SK-N-SH treated with all-trans-retinoic acid at 6 μM for 48 hours (cell line): ENCODE measurements around the gene FAM131C.
A peak's percentile ranks its signal among the peaks of the same experiment; 100 is the strongest.

Experiments
- ATAC-seq: fragments of 200-7000 bp; cut with Tn5 transposase; 3 replicates; pipeline ENCODE4 v1.9.1; 2020; ENCODE audit warnings: mild to moderate bottlenecking, moderate library complexity
- ARNTL ChIP-seq: fragments of 450-650 bp; formaldehyde crosslinking; IDR thresholded peaks from 2 replicates; pipeline ENCODE4 v1.5.0; 2020; ENCODE audit warnings: low read depth, mild to moderate bottlenecking, moderate library complexity, borderline replicate concordance
- BACH2 ChIP-seq: fragments of 250-450 bp; sonication (Bioruptor Pico); IDR thresholded peaks from 2 replicates; pipeline ENCODE4 v1.9.0; 2021; ENCODE audit warnings: mild to moderate bottlenecking, borderline replicate concordance
- CREB5 ChIP-seq: fragments of 250-450 bp; sonication (Bioruptor Pico); IDR thresholded peaks from 2 replicates; pipeline ENCODE4 v1.5.1; 2020; ENCODE audit warnings: low read depth, mild to moderate bottlenecking, moderate library complexity
- GLIS3 ChIP-seq: fragments of 250-450 bp; sonication (Bioruptor Pico); IDR thresholded peaks from 2 replicates; pipeline ENCODE4 v1.5.0; 2020; ENCODE audit warnings: mild to moderate bottlenecking, moderate library complexity
- PPARA ChIP-seq: fragments of 250-450 bp; sonication (Bioruptor Pico); IDR thresholded peaks from 2 replicates; pipeline ENCODE4 v1.5.0; 2020; ENCODE audit warnings: mild to moderate bottlenecking, borderline replicate concordance
- RARB ChIP-seq: fragments of 250-450 bp; sonication (Bioruptor Pico); IDR thresholded peaks from 2 replicates; pipeline ENCODE4 v1.8.0; 2021; ENCODE audit warnings: mild to moderate bottlenecking, moderate library complexity
- SNAI2 ChIP-seq: fragments of 250-450 bp; sonication (Bioruptor Pico); IDR thresholded peaks from 2 replicates; pipeline ENCODE4 v1.5.0; 2020; ENCODE audit warnings: mild to moderate bottlenecking, moderate library complexity
- TOX ChIP-seq: fragments of 250-450 bp; sonication (Bioruptor Pico); IDR thresholded peaks from 2 replicates; pipeline ENCODE4 v1.8.0; 2021; ENCODE audit warnings: mild to moderate bottlenecking, moderate library complexity, borderline replicate concordance
- ZC3H10 ChIP-seq: fragments of 250-450 bp; sonication (Bioruptor Pico); IDR thresholded peaks from 2 replicates; pipeline ENCODE4 v1.5.1; 2021; ENCODE audit warnings: mild to moderate bottlenecking, moderate library complexity
- ZFP3 ChIP-seq: fragments of 250-450 bp; sonication (Bioruptor Pico); IDR thresholded peaks from 2 replicates; pipeline ENCODE4 v1.5.0; 2020; ENCODE audit warnings: mild to moderate bottlenecking, moderate library complexity
- ZFP30 ChIP-seq: fragments of 450-650 bp; formaldehyde crosslinking; IDR thresholded peaks from 2 replicates; pipeline ENCODE4 v1.5.0; 2022; ENCODE audit warnings: mild to moderate bottlenecking, moderate library complexity
- ZNF8 ChIP-seq: fragments of 450-650 bp; formaldehyde crosslinking; IDR thresholded peaks from 2 replicates; pipeline ENCODE4 v1.5.0; 2020; ENCODE audit warnings: mild to moderate bottlenecking, moderate library complexity
- TF ChIP-seq, protein P1 (sequence below): fragments of 250-450 bp; sonication (Bioruptor Pico); IDR thresholded peaks from 2 replicates; pipeline ENCODE4 v1.5.0; 2020; ENCODE audit warnings: mild to moderate bottlenecking, moderate library complexity
- TF ChIP-seq, protein P2 (sequence below): fragments of 250-450 bp; sonication (Bioruptor Pico); IDR thresholded peaks from 2 replicates; pipeline ENCODE4 v1.5.1; 2021; ENCODE audit warnings: mild to moderate bottlenecking, moderate library complexity
- TF ChIP-seq, protein P3 (sequence below): fragments of 250-450 bp; sonication (Bioruptor Pico); IDR thresholded peaks from 2 replicates; pipeline ENCODE4 v1.8.0; 2020; ENCODE audit warnings: mild to moderate bottlenecking, moderate library complexity, borderline replicate concordance
- TF ChIP-seq, protein P4 (sequence below): fragments of 250-450 bp; sonication (Bioruptor Pico); IDR thresholded peaks from 2 replicates; pipeline ENCODE4 v1.8.0; 2021; ENCODE audit warnings: low read depth, mild to moderate bottlenecking, moderate library complexity, borderline replicate concordance

The FAM131C gene

GRCh38 chr1:16047791-16048475 lies 25.5 kb downstream of the FAM131C start:
- TF ChIP-seq RARB (CRISPR knock-in tag), result no peak
- TF ChIP-seq, protein P1, sequence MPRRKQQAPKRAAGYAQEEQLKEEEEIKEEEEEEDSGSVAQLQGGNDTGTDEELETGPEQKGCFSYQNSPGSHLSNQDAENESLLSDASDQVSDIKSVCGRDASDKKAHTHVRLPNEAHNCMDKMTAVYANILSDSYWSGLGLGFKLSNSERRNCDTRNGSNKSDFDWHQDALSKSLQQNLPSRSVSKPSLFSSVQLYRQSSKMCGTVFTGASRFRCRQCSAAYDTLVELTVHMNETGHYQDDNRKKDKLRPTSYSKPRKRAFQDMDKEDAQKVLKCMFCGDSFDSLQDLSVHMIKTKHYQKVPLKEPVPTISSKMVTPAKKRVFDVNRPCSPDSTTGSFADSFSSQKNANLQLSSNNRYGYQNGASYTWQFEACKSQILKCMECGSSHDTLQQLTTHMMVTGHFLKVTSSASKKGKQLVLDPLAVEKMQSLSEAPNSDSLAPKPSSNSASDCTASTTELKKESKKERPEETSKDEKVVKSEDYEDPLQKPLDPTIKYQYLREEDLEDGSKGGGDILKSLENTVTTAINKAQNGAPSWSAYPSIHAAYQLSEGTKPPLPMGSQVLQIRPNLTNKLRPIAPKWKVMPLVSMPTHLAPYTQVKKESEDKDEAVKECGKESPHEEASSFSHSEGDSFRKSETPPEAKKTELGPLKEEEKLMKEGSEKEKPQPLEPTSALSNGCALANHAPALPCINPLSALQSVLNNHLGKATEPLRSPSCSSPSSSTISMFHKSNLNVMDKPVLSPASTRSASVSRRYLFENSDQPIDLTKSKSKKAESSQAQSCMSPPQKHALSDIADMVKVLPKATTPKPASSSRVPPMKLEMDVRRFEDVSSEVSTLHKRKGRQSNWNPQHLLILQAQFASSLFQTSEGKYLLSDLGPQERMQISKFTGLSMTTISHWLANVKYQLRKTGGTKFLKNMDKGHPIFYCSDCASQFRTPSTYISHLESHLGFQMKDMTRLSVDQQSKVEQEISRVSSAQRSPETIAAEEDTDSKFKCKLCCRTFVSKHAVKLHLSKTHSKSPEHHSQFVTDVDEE (CRISPR knock-in tag), result no peak
- TF ChIP-seq, protein P2, sequence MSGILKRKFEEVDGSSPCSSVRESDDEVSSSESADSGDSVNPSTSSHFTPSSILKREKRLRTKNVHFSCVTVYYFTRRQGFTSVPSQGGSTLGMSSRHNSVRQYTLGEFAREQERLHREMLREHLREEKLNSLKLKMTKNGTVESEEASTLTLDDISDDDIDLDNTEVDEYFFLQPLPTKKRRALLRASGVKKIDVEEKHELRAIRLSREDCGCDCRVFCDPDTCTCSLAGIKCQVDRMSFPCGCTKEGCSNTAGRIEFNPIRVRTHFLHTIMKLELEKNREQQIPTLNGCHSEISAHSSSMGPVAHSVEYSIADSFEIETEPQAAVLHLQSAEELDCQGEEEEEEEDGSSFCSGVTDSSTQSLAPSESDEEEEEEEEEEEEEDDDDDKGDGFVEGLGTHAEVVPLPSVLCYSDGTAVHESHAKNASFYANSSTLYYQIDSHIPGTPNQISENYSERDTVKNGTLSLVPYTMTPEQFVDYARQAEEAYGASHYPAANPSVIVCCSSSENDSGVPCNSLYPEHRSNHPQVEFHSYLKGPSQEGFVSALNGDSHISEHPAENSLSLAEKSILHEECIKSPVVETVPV (CRISPR knock-in tag), result no peak
- no peak for TF ChIP-seq SNAI2
- TF ChIP-seq ZC3H10 (CRISPR knock-in tag), result no peak
- TF ChIP-seq PPARA, result no peak
- TF ChIP-seq ARNTL (CRISPR knock-in tag), result no peak
- TF ChIP-seq, protein P3, sequence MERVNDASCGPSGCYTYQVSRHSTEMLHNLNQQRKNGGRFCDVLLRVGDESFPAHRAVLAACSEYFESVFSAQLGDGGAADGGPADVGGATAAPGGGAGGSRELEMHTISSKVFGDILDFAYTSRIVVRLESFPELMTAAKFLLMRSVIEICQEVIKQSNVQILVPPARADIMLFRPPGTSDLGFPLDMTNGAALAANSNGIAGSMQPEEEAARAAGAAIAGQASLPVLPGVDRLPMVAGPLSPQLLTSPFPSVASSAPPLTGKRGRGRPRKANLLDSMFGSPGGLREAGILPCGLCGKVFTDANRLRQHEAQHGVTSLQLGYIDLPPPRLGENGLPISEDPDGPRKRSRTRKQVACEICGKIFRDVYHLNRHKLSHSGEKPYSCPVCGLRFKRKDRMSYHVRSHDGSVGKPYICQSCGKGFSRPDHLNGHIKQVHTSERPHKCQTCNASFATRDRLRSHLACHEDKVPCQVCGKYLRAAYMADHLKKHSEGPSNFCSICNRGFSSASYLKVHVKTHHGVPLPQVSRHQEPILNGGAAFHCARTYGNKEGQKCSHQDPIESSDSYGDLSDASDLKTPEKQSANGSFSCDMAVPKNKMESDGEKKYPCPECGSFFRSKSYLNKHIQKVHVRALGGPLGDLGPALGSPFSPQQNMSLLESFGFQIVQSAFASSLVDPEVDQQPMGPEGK (CRISPR knock-in tag), result no peak
- ATAC-seq, result no peak

DNA sequence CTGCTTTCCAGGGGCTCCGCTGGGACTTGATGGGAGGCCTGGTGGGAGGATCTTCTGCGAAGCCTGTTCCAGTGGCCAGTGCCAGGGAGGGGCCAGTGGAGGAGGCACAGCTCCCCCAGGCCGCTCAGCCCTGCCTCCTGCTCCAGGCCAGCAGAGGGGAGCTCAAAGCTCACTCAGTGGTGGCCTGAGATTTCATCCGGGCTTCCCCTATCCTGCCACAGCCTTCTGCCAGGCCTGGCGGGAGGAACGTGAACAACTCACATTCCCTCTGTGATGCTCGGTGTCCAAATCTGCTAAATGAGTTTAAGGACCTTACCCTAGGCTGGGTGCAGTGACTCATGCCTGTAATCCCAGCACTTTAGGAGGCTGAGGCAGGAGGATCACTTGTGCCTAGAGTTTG lies 26.6 kb downstream of the FAM131C start:
- peak; percentile 7; the same call in 2 of the 3 replicates for ATAC-seq
- TF ChIP-seq ZNF8 (CRISPR knock-in tag) (no peak), PPARA (no peak), ZC3H10 (CRISPR knock-in tag) (no peak), ZFP30 (CRISPR knock-in tag) (no peak), CREB5 (no peak), BACH2 (no peak), RARB (CRISPR knock-in tag) (no peak), TOX (CRISPR knock-in tag) (no peak), ZFP3 (CRISPR knock-in tag) (no peak), GLIS3 (CRISPR knock-in tag) (no peak), SNAI2 (no peak)
- TF ChIP-seq, protein P2 (CRISPR knock-in tag), result no peak
- TF ChIP-seq, protein P3 (CRISPR knock-in tag), result no peak
- TF ChIP-seq, protein P4, sequence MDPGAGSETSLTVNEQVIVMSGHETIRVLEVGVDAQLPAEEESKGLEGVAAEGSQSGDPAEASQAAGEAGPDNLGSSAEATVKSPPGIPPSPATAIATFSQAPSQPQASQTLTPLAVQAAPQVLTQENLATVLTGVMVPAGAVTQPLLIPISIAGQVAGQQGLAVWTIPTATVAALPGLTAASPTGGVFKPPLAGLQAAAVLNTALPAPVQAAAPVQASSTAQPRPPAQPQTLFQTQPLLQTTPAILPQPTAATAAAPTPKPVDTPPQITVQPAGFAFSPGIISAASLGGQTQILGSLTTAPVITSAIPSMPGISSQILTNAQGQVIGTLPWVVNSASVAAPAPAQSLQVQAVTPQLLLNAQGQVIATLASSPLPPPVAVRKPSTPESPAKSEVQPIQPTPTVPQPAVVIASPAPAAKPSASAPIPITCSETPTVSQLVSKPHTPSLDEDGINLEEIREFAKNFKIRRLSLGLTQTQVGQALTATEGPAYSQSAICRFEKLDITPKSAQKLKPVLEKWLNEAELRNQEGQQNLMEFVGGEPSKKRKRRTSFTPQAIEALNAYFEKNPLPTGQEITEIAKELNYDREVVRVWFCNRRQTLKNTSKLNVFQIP (CRISPR knock-in tag), result no peak
